Activated T-cell treated with anti-CD3 and anti-CD28 coated beads, Interleukin-2, amount 50 U/mL, for 72 hours (primary cell): ENCODE results near the gene BCAR1. TPM values are rescaled to one million over a fixed set of nuclear protein-coding genes. Genes with fewer than 3 reads are reported as not detected.
"Not testable (repeated sequence)": the region's sequence is repeated elsewhere in the genome, so short reads cannot be mapped to it uniquely, and the experiment has no call there.

Experiments used
- ATAC-seq, 2 donors: fragments of 150-1000 bp; cut with Tn5 transposase; replicated peaks in 1 of 2; 2 replicates each; pipeline ENCODE4 v1.10.0; 2021; ENCODE audit warnings: moderate library complexity in 2 of 2, mild to moderate bottlenecking in 1 of 2
- DNase-seq, 2 donors: peaks; one replicate each; pipeline ENCODE4 v3.0.0; 2021 to 2022; ENCODE audit warnings: mixed read lengths in 1 of 2
- H3K27ac Mint-ChIP-seq: one replicate; pipeline ENCODE4 v1.8.0; 2022; ENCODE audit warnings: mild to moderate bottlenecking, moderate library complexity, mixed read lengths
- H3K27me3 Mint-ChIP-seq: one replicate; pipeline ENCODE4 v1.8.0; 2022; ENCODE audit warnings: low read depth, mixed read lengths
- H3K36me3 Mint-ChIP-seq, 2 donors: one replicate each; pipeline ENCODE4 v1.8.0; 2022; ENCODE audit warnings: mixed read lengths in 2 of 2, mild to moderate bottlenecking in 1 of 2; ENCODE audit not compliant: insufficient read depth in 2 of 2
- H3K4me1 Mint-ChIP-seq: one replicate; pipeline ENCODE4 v1.8.0; 2022; ENCODE audit warnings: low read depth, mixed read lengths
- H3K4me3 Mint-ChIP-seq, 2 donors: one replicate each; pipeline ENCODE4 v1.8.0; 2022; ENCODE audit warnings: mild to moderate bottlenecking in 2 of 2, mixed read lengths in 2 of 2, moderate library complexity in 2 of 2
- H3K9me3 Mint-ChIP-seq, 2 donors: one replicate each; pipeline ENCODE4 v1.8.0; 2022; ENCODE audit warnings: mixed read lengths in 2 of 2
- total RNA-seq, 2 donors: library from RNA; stranded (reverse); gene quantifications; one replicate each; pipeline ENCODE4 v1.2.3, GENCODE V29; 2022

Gene BCAR1
- total RNA-seq, 2 donors from 2014 or later: 1.2 to 1.5 TPM

GRCh38 chr16:75246504-75247205 lies 4.8 kb downstream of the BCAR1 start:
- H3K4me1 Mint-ChIP-seq: peaks cover 8% of the 10 kb centered on the region
- H3K36me3 Mint-ChIP-seq: no peaks in the 10 kb centered on the region
- H3K9me3 Mint-ChIP-seq: no peaks in the 10 kb centered on the region

GRCh38 chr16:75244844-75245758 lies 6.3 kb downstream of the BCAR1 start:
- Mint-ChIP-seq H3K27me3 (peaks cover 29% of the 10 kb centered on the region), H3K4me3 (no peak overlapping the region), H3K4me1 (peaks cover 8% of the 10 kb centered on the region), H3K27ac (no peak overlapping the region), H3K36me3 (no peaks in the 10 kb centered on the region), H3K9me3 (no peaks in the 10 kb centered on the region)
- ATAC-seq (peak; percentile 15 to 33), DNase-seq (no peak)

More at GRCh38 chr16:75246504-75247205, 4.8 kb downstream of the BCAR1 start:
- Mint-ChIP-seq H3K27ac (no peak overlapping the region), H3K4me3 (no peak overlapping the region), H3K27me3 (peaks cover 36% of the 10 kb centered on the region)
- no peak for ATAC-seq
- DNase-seq: no peak

- H3K9me3 Mint-ChIP-seq: no peaks in the 10 kb centered on the region
- no peak for ATAC-seq
- H3K4me3 Mint-ChIP-seq: no peak overlapping the region
- peaks cover 24% of the 10 kb centered on the region for H3K27me3 Mint-ChIP-seq
- no peak overlapping the region for H3K27ac Mint-ChIP-seq
- H3K4me1 Mint-ChIP-seq: peaks cover 8% of the 10 kb centered on the region
- no peak for DNase-seq
- no peaks in the 10 kb centered on the region for H3K36me3 Mint-ChIP-seq
These were observed 7.1 kb downstream of the BCAR1 start for GRCh38 chr16:75244225-75244809.

- Mint-ChIP-seq H3K4me3 (no peak overlapping the region), H3K27ac (no peak overlapping the region), H3K27me3 (peaks cover 23% of the 10 kb centered on the region), H3K4me1 (peaks cover 8% of the 10 kb centered on the region), H3K36me3 (no peaks in the 10 kb centered on the region), H3K9me3 (no peaks in the 10 kb centered on the region)
- DNase-seq (no peak), ATAC-seq (no peak)
These were observed 7.7 kb downstream of the BCAR1 start for GRCh38 chr16:75243667-75244224.

- not testable (repeated sequence) for H3K4me1 Mint-ChIP-seq, H3K27ac Mint-ChIP-seq, DNase-seq, H3K4me3 Mint-ChIP-seq, ATAC-seq, H3K36me3 Mint-ChIP-seq, H3K9me3 Mint-ChIP-seq
- H3K27me3 Mint-ChIP-seq: peaks cover 12% of the 10 kb centered on the region
These were observed 8.9 kb downstream of the BCAR1 start for GRCh38 chr16:75242436-75243078.

- peaks cover 8% of the 10 kb centered on the region for H3K27me3 Mint-ChIP-seq
- no peak overlapping the region for H3K4me3 Mint-ChIP-seq
- peaks cover 8% of the 10 kb centered on the region for H3K4me1 Mint-ChIP-seq
- DNase-seq (no peak), ATAC-seq (no peak)
- H3K9me3 Mint-ChIP-seq: no peaks in the 10 kb centered on the region
- H3K36me3 Mint-ChIP-seq: no peaks in the 10 kb centered on the region
- no peak overlapping the region for H3K27ac Mint-ChIP-seq
These were observed 9.5 kb downstream of the BCAR1 start for GRCh38 chr16:75241955-75242354.

- ATAC-seq: no peak
- no peaks in the 10 kb centered on the region for H3K36me3 Mint-ChIP-seq
- H3K27ac Mint-ChIP-seq: no peak overlapping the region
- H3K4me1 Mint-ChIP-seq: peaks cover 8% of the 10 kb centered on the region
- H3K9me3 Mint-ChIP-seq: no peaks in the 10 kb centered on the region
- H3K4me3 Mint-ChIP-seq: no peak overlapping the region
- H3K27me3 Mint-ChIP-seq: peaks cover 2% of the 10 kb centered on the region
- no peak for DNase-seq
These were observed 10.0 kb downstream of the BCAR1 start for GRCh38 chr16:75241412-75241811.

- H3K4me3 Mint-ChIP-seq, DNase-seq, H3K4me1 Mint-ChIP-seq, H3K9me3 Mint-ChIP-seq, H3K27me3 Mint-ChIP-seq, H3K27ac Mint-ChIP-seq, H3K36me3 Mint-ChIP-seq, ATAC-seq: not testable (repeated sequence)
These were observed 10.8 kb downstream of the BCAR1 start for GRCh38 chr16:75240633-75241032.

- Mint-ChIP-seq H3K9me3 (no peaks in the 10 kb centered on the region), H3K4me1 (peaks cover 5% of the 10 kb centered on the region), H3K27ac (no peak overlapping the region), H3K27me3 (no peaks in the 10 kb centered on the region), H3K36me3 (no peaks in the 10 kb centered on the region), H3K4me3 (no peak overlapping the region)
- ATAC-seq (no peak), DNase-seq (no peak)
These were observed 11.8 kb downstream of the BCAR1 start for GRCh38 chr16:75239542-75240122.

- Mint-ChIP-seq H3K36me3 (no peaks in the 10 kb centered on the region), H3K27me3 (no peaks in the 10 kb centered on the region), H3K27ac (no peak overlapping the region), H3K4me1 (peaks cover 1% of the 10 kb centered on the region), H3K9me3 (no peaks in the 10 kb centered on the region), H3K4me3 (no peak overlapping the region)
- no peak for DNase-seq
- no peak for ATAC-seq
These were observed 12.4 kb downstream of the BCAR1 start for GRCh38 chr16:75238853-75239541.

GRCh38 chr16:75238132-75238852 lies 13.1 kb downstream of the BCAR1 start:
- no peak overlapping the region for H3K27ac Mint-ChIP-seq
- no peak overlapping the region for H3K4me3 Mint-ChIP-seq
- peaks cover 5% of the 10 kb centered on the region for H3K4me1 Mint-ChIP-seq
- H3K36me3 Mint-ChIP-seq: no peaks in the 10 kb centered on the region
- no peak for DNase-seq
- no peaks in the 10 kb centered on the region for H3K9me3 Mint-ChIP-seq
- ATAC-seq: no peak
- H3K27me3 Mint-ChIP-seq: no peaks in the 10 kb centered on the region
